Retinal pigment epithelial cell (primary cell): ENCODE measurements around the gene IL1RAPL1.

Experiments used
- DNase-seq: peaks from one replicate; pipeline ENCODE4 v3.0.0-alpha.2; 2010; ENCODE audit warnings: low read depth
- H3K4me3 ChIP-seq: 2 replicates; pipeline ENCODE4 v1.5.1; 2011; ENCODE audit warnings: mild to moderate bottlenecking, low read length, control low read depth, moderate library complexity
- CTCF ChIP-seq: conservative IDR thresholded peaks from 2 replicates; pipeline ENCODE4 v1.5.1; 2011; ENCODE audit warnings: low read depth, low read length, control low read depth, inconsistent platforms

IL1RAPL1 gene

GRCh38 chrX:28693101-28693500 is 105.9 kb downstream of the IL1RAPL1 start:
- H3K4me3 ChIP-seq: no peak overlapping the region
- no peak for DNase-seq
- TF ChIP-seq CTCF: no peak

- no peak for TF ChIP-seq CTCF
Measured at GRCh38 chrX:28697732-28698131, 110.5 kb downstream of the IL1RAPL1 start.

GRCh38 chrX:28701222-28701621 is 114.0 kb downstream of the IL1RAPL1 start:
- no peak for DNase-seq
- peak; percentile 37 for TF ChIP-seq CTCF
- no peak overlapping the region for H3K4me3 ChIP-seq

More at GRCh38 chrX:28697732-28698131, 110.5 kb downstream of the IL1RAPL1 start:
- no peak for DNase-seq
- no peak overlapping the region for H3K4me3 ChIP-seq

GRCh38 chrX:28706964-28707363 is 119.7 kb downstream of the IL1RAPL1 start:
- H3K4me3 ChIP-seq: no peak overlapping the region
- DNase-seq: no peak
- no peak for TF ChIP-seq CTCF

GRCh38 chrX:28709421-28709820 is 122.2 kb downstream of the IL1RAPL1 start:
- no peak overlapping the region for H3K4me3 ChIP-seq
- no peak for DNase-seq
- TF ChIP-seq CTCF: no peak

- no peak for TF ChIP-seq CTCF
- no peak overlapping the region for H3K4me3 ChIP-seq
- no peak for DNase-seq
Measured at GRCh38 chrX:28717864-28718263, 130.6 kb downstream of the IL1RAPL1 start.

GRCh38 chrX:28718450-28718849 is 131.2 kb downstream of the IL1RAPL1 start:
- TF ChIP-seq CTCF: no peak
- H3K4me3 ChIP-seq: no peak overlapping the region
- no peak for DNase-seq
